NCI-H460 (cell line): ENCODE results near the gene ZSCAN12. TPM values are rescaled to one million over a fixed set of nuclear protein-coding genes. Genes with fewer than 3 reads are reported as not detected.
"Not testable (repeated sequence)": the region's sequence is repeated elsewhere in the genome, so short reads cannot be mapped to it uniquely, and the experiment has no call there.

Experiments used
- DNase-seq: peaks from one replicate; pipeline ENCODE4 v3.0.0-alpha.2; 2016; ENCODE audit warnings: low read depth; ENCODE audit errors: extremely low read depth
- polyA plus RNA-seq: library from polyadenylated mRNA; depleted of rRNA; stranded (reverse); fragments of >200 nt; gene quantifications from 2 replicates; pipeline ENCODE4 v1.2.3, GENCODE V29; 2014; cell fraction: nucleus; rRNA removed
- total RNA-seq: library from RNA; depleted of rRNA; stranded (reverse); fragments of >200 nt; shearing (Covaris generic); gene quantifications from 2 replicates; pipeline ENCODE4 v1.2.3, GENCODE V29; 2014; rRNA removed

ZSCAN12 gene
- 3.9 and 5.7 TPM in 2 replicates for total RNA-seq
- polyA plus RNA-seq: 2.5 and 3.3 TPM in 2 replicates

- peak; percentile 54 for DNase-seq
Observed at GRCh38 chr6:28399350-28400121, at the start of gene ZSCAN12. ZSCAN12 (minus strand) TSS chr6:28399747; CDS start chr6:28398405, 1,342 bp downstream.

- no peak for DNase-seq
Observed at GRCh38 chr6:28449056-28449455, 49.5 kb upstream of the ZSCAN12 start.

- DNase-seq: not testable (repeated sequence)
Observed at GRCh38 chr6:28447512-28447906, 48.0 kb upstream of the ZSCAN12 start.

GRCh38 chr6:28446818-28447511, 47.4 kb upstream of the ZSCAN12 start:
- no peak for DNase-seq

DNA sequence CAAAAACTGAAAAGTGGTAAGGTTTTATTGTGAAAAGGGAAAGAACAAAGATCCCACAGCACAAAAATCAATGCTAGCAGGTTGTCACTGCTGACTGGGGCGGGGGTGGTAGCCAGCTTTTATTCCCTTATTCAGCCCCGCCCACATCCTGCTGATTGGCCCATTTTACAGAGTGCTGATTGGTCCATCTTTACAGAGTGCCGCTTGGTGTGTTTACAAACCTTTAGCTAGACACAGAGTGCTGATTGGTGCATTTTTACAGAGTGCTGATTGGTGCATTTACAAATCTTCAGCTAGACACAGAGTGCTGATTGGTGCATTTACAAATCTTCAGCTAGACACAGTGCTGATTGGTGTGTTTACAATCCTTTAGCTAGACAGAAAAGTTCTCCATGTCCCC, 45.2 kb upstream of the ZSCAN12 start:
- DNase-seq: not testable (repeated sequence)

- no peak for DNase-seq
Observed at GRCh38 chr6:28443112-28443773, 43.7 kb upstream of the ZSCAN12 start, which contains the start of gene ZSCAN23. ZSCAN23 (minus strand) TSS chr6:28443491; CDS start chr6:28436266, 7,225 bp downstream.

DNA sequence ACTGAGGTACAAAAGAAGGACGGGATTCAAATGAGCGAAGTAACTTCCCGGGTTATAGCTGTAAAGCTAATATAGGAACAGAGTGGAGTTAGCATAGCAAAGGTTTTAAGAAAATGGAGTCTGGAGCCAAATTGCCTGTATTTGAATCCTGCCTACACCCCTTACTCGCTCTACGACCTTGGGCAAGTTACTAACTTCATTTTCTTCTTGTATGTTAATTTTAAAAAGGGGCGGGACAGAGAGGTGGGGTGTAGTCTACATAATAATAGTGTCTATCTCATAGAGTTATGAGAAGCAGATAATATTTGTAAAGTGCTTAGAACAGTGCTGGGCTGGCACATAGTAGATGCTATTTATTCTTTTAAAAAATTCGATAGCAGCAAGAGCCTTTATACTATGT, 43.0 kb upstream of the ZSCAN12 start:
- DNase-seq: no peak

- DNase-seq: no peak
Observed at GRCh38 chr6:28436404-28436803, 36.9 kb upstream of the ZSCAN12 start.

- DNase-seq: no peak
Observed at GRCh38 chr6:28433119-28433518, 33.6 kb upstream of the ZSCAN12 start.

DNA sequence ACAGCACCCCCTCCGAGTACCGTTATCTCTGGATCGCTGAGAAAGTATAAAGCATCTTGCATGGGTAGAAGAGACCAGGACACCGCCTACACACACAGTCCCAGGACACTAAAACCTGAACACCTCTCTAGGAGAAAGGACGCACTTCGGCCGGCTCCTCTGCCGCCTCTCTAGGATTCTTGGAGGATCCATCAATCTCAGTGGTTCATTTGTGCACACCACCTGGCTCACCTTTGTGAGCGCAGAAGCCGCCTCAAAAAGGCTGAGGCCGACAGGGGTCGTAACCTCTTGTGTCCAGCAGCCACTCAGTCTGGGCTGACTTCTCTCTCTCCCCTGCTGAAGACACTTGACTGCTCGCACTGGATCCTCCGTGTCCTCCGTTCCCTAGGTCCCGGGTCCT, 30.2 kb upstream of the ZSCAN12 start:
- no peak for DNase-seq

DNA sequence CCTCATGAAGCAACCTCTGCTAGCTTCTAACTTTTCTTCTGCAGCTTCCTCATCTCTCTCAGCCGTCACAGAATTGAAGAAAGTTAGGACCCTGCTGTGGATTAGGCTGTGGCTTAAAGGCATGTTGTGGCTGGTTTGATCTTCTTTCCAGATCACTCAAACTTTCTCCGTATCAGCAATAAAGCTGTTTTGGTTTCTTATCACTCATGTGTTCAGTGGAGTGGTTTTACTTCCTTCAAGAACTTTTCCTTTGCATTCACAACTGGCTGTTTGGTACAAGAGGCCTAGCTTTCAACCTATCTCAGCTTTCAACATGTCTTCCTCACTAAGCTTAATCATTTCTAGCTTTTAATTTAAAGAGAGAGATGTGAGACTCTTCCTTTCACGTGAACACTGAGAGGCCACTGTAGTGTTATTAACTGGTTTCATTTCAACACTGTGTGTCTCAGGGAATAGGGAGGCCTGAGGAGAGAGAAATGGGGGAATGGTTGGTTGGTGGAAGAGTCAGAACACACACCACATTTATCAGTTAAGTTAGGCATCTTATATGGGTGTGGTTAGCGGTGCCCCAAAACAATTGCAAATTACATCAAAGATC, 26.5 kb upstream of the ZSCAN12 start:
- no peak for DNase-seq

DNA sequence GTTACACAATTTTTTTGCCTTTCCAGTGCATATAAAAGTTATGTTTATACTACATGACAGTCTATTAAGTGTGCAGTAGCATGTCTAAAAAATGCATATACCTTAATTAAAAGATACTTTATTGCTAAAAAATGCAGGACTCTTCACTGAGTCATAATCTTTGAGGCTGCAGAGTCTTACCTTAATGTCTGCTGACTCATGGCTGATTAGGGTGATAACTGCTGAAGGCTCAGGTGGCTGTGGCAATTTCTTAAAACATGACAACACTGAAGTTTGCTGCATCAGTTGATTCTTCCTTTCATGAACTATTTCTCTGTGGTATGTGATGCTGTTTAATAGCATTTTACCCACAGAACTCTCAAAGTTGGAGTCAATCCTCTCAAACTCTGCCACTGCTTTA, 24.6 kb upstream of the ZSCAN12 start:
- no peak for DNase-seq

- no peak for DNase-seq
Observed at GRCh38 chr6:28423546-28423945, 24.0 kb upstream of the ZSCAN12 start.

GRCh38 chr6:28413681-28414080, 14.1 kb upstream of the ZSCAN12 start:
- no peak for DNase-seq

DNA sequence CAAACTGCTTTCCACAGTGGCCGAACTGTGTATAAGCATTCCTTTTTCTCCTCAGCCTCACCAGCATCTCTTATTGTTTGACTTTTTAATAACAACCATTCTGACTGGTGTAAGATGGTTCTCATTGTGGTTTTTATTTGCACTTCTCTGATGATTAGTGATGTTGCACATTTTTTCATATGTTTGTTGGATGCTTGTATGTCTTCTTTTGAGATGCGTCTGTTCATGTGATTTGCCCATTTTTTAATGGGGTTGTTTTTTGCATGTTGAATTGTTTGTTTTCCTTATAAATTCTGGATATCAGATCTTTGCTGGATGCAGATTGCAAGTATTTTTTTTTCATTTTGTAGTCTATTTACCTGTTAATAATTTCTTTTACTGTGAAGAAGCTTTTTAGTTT, 11.2 kb upstream of the ZSCAN12 start:
- no peak for DNase-seq

DNA sequence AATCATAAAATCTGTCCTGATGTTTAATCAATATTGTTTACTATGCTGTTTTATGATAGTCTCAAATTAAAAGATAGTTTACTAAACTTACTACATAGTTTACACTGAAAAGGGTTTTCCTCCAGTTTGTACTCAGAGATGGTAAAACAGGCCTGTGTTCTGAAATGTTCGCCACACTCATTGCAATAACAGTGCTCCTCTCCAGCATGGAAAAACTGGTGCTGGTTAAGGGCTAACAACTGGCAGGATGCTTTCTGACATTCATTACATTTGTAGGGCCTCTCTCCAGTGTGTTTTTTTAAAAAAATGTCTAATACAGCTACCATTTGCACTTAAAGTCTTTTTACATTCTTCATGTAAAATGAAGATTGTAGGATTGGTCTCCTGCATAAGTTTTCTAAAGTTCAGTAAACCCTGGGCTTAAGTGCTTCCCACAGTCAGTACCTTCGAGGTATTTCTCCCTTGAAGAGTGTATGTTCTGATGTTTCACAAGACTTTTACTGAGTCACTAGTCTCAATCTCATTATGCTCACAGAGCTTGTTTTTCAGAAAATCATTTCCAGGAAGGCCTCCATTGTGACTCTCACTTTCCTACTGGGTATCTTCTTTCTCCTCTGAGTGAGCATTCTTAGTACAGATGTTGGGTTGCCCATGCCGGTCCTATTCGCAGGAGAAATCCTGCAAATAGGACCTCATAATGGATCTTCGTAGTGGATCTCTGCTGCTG, 8.7 kb upstream of the ZSCAN12 start:
- no peak for DNase-seq

DNA sequence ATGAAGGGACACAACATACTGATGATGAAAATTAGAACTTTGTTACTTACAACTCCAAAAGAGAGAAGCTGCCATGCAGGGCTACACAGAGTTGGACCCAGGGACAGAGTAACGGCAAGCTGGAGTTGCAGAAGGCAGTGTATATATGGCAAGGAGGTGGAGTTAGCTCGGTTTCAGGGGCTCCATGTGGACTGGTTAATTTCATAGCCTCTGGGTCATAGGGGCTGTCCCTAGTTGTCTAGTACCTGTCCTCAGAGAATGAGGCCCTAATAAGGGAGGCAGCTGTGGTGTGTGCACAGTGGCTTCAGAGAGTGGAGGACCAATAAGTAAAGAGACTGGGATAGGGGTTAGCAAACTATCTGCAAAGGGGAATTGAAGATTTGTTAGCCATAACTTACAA, 7.9 kb upstream of the ZSCAN12 start:
- no peak for DNase-seq

- DNase-seq: not testable (repeated sequence)
Observed at GRCh38 chr6:28403923-28404322, 4.4 kb upstream of the ZSCAN12 start.

- DNase-seq: no peak
Observed at GRCh38 chr6:28402197-28402596, 2.6 kb upstream of the ZSCAN12 start.

GRCh38 chr6:28401172-28401571, 1.6 kb upstream of the ZSCAN12 start:
- no peak for DNase-seq
